ENCODE results near the gene GLOD5. TPM values are rescaled to one million over a fixed set of nuclear protein-coding genes. Genes with fewer than 3 reads are reported as not detected.

Gene GLOD5
- not detected in 2 replicates for total RNA-seq

GRCh38 chrX:48761674-48762471, at the start of gene GLOD5:
TSS of gene GLOD5 (plus strand) at chrX:48761747. CDS start at chrX:48761791, 44 bp downstream.

GRCh38 chrX:48786341-48786800, 24.8 kb downstream of the GLOD5 start, which contains the start of gene GATA1:
TSS of gene GATA1 (plus strand) at chrX:48786590. CDS start at chrX:48791110, 4,520 bp downstream.

GRCh38 chrX:48801280-48802088, 39.9 kb downstream of the GLOD5 start, which contains the start of gene HDAC6:
TSS of gene HDAC6 (plus strand) at chrX:48802067. CDS start at chrX:48802693, 626 bp downstream.

Other genes with a start within 250 kb of the GLOD5 start
- 198 and 217 TPM in 2 replicates for gene EBP, start 239.9 kb upstream of the GLOD5 start, total RNA-seq
- 8.7 and 11.5 TPM in 2 replicates for gene TBC1D25, start 222.0 kb upstream of the GLOD5 start, total RNA-seq
- 161 and 180 TPM in 2 replicates for gene RBM3, start 187.3 kb upstream of the GLOD5 start, total RNA-seq
- 93.5 and 146 TPM in 2 replicates for gene WDR13, start 164.3 kb upstream of the GLOD5 start, total RNA-seq
- gene WAS, start 77.9 kb upstream of the GLOD5 start, total RNA-seq = 0.16 TPM in 1 of 2 replicates, not detected in the other
- gene SUV39H1, start 65.0 kb upstream of the GLOD5 start, total RNA-seq = 6.3 and 21.6 TPM in 2 replicates
- not detected in 2 replicates for gene GATA1, start 24.8 kb downstream of the GLOD5 start, total RNA-seq
- gene HDAC6, start 40.3 kb downstream of the GLOD5 start, total RNA-seq = 26.1 and 29.4 TPM in 2 replicates
- not detected in 2 replicates for gene ERAS, start 64.8 kb downstream of the GLOD5 start, total RNA-seq
- gene PCSK1N, start 73.9 kb downstream of the GLOD5 start, total RNA-seq = 7.1 and 10.5 TPM in 2 replicates
- gene TIMM17B, start 136.0 kb downstream of the GLOD5 start, total RNA-seq = 71.7 and 75.1 TPM in 2 replicates
- gene PQBP1, start 136.2 kb downstream of the GLOD5 start, total RNA-seq = 49.7 and 69.4 TPM in 2 replicates
- 22.4 and 28.7 TPM in 2 replicates for gene SLC35A2, start 149.9 kb downstream of the GLOD5 start, total RNA-seq
- 9.4 and 14.8 TPM in 2 replicates for gene PIM2, start 157.3 kb downstream of the GLOD5 start, total RNA-seq
- gene OTUD5, start 195.9 kb downstream of the GLOD5 start, total RNA-seq = 27.7 and 38.7 TPM in 2 replicates
- 0.23 and 0.47 TPM in 2 replicates for gene KCND1, start 210.1 kb downstream of the GLOD5 start, total RNA-seq
- 14.6 and 16.2 TPM in 2 replicates for gene GRIPAP1, start 240.5 kb downstream of the GLOD5 start, total RNA-seq

Data from hair follicular keratinocyte (primary cell).